Calu3 (cell line): ENCODE data around the gene GLT8D1. TPM values are rescaled to one million over a fixed set of nuclear protein-coding genes. Genes with fewer than 3 reads are reported as not detected.

Source experiments
- Bru-seq: library from RNA; stranded (reverse); fragments of 400-500 nt; gene quantifications from one replicate; lab custom pipeline; 2021; lab: Mats Ljungman, UMichigan
- BruChase-seq, 2 experiments: library from RNA; stranded (reverse); fragments of 400-500 nt; gene quantifications; one replicate each; lab custom pipeline; 2021; lab: Mats Ljungman, UMichigan
- BruUV-seq: library from RNA; stranded (reverse); fragments of 400-500 nt; replicated peaks from 2 replicates; lab custom pipeline; 2021; lab: Mats Ljungman, UMichigan
- CTCF ChIA-PET: fragments of 300-600 bp; sonication (Branson Sonifier 250); formaldehyde crosslinking; loops from one replicate; lab custom pipeline; 2022; ENCODE audit warnings: antibody characterized with exemption; lab: Charles Lee
- DNase-seq: peaks from one replicate; pipeline ENCODE4 v3.0.0; 2022
- H3K27ac Mint-ChIP-seq: one replicate; pipeline ENCODE4 v1.8.0; 2022; ENCODE audit warnings: mixed read lengths; ENCODE audit not compliant: unreplicated experiment
- H3K27me3 Mint-ChIP-seq: one replicate; pipeline ENCODE4 v1.8.0; 2022; ENCODE audit warnings: mixed read lengths; ENCODE audit not compliant: unreplicated experiment
- H3K36me3 Mint-ChIP-seq: one replicate; pipeline ENCODE4 v1.8.0; 2022; ENCODE audit warnings: mild to moderate bottlenecking, moderate library complexity, mixed read lengths; ENCODE audit not compliant: insufficient read depth, unreplicated experiment
- H3K4me1 Mint-ChIP-seq: one replicate; pipeline ENCODE4 v1.8.0; 2022; ENCODE audit warnings: mild to moderate bottlenecking, low read depth, mixed read lengths; ENCODE audit not compliant: unreplicated experiment
- H3K4me3 Mint-ChIP-seq: one replicate; pipeline ENCODE4 v1.8.0; 2022; ENCODE audit warnings: mild to moderate bottlenecking, low read depth, moderate library complexity, mixed read lengths; ENCODE audit not compliant: unreplicated experiment
- H3K9me3 Mint-ChIP-seq: one replicate; pipeline ENCODE4 v1.8.0; 2022; ENCODE audit warnings: low read depth, mixed read lengths; ENCODE audit not compliant: unreplicated experiment
- CTCF ChIP-seq: fragments of 200-600 bp; IDR thresholded peaks from one replicate; pipeline ENCODE4 v1.8.0; 2022; ENCODE audit warnings: antibody characterized with exemption; ENCODE audit not compliant: unreplicated experiment
- intact Hi-C: fragments of 100-400 bp; cut with micrococcal nuclease; formaldehyde crosslinking; loops from one replicate; pipeline ENCODE4 v1.10.0; 2022; ENCODE audit not compliant: unreplicated experiment
- long read RNA-seq: library from polyadenylated mRNA; stranded (forward); transcript quantifications from one replicate; pipeline ENCODE4 v2.0.0, GENCODE V29; 2022
- total RNA-seq: library from RNA; stranded (reverse); gene quantifications from 2 replicates; pipeline ENCODE4 v1.2.3, GENCODE V29; 2022

The GLT8D1 gene
- total RNA-seq (36.2 and 40.3 TPM in 2 replicates), Bru-seq, nascent RNA (percentile 63 among the genes with signal in this experiment), BruChase-seq, experiment 1, labeled RNA remaining after a 6-hour chase (percentile 74 among the genes with signal in this experiment), BruChase-seq, experiment 2, labeled RNA remaining after a 2-hour chase (percentile 73 among the genes with signal in this experiment)
- long read RNA-seq, transcript GLT8D1-201 (10 exons, 1,849 nt): major isoform, 5 of 24 reads
- long read RNA-seq, partial matches to known transcripts: 2 of 24 reads
- long read RNA-seq, other reads (novel, unspliced or antisense): 16 of 24 reads

- TF ChIP-seq CTCF: no peak
- H3K36me3 Mint-ChIP-seq: peaks cover 39% of the 10 kb centered on the region
- H3K4me1 Mint-ChIP-seq: peaks cover 8% of the 10 kb centered on the region
- peak; percentile 86 for DNase-seq
- H3K4me3 Mint-ChIP-seq: peak within 1 kb of the TSS; percentile 90
- CTCF ChIA-PET: no interaction called here
- no TSS peak for BruUV-seq
- H3K27ac Mint-ChIP-seq: peak within 1 kb of the TSS; percentile 88
- intact Hi-C loops: no loop called here
- no peaks in the 10 kb centered on the region for H3K27me3 Mint-ChIP-seq
- no peaks in the 10 kb centered on the region for H3K9me3 Mint-ChIP-seq
Observed at GRCh38 chr3:52705688-52706686, at the start of gene GLT8D1, which contains the start of gene SPCS1. Gene GLT8D1 (minus strand): TSS chr3:52705791. CDS start chr3:52700460, 5,331 bp downstream. Gene SPCS1 (plus strand): TSS chr3:52706106. CDS start chr3:52706247, 141 bp downstream.

- no peak overlapping the region for H3K4me3 Mint-ChIP-seq
- DNase-seq: no peak
- H3K4me1 Mint-ChIP-seq: no peaks in the 10 kb centered on the region
- BruUV-seq: no TSS peak
- intact Hi-C loops: no loop called here
- no peak for TF ChIP-seq CTCF
- no peak overlapping the region for H3K27ac Mint-ChIP-seq
- CTCF ChIA-PET: no interaction called here
- H3K36me3 Mint-ChIP-seq: peaks cover 32% of the 10 kb centered on the region
- H3K9me3 Mint-ChIP-seq: no peaks in the 10 kb centered on the region
- no peaks in the 10 kb centered on the region for H3K27me3 Mint-ChIP-seq
Observed at GRCh38 chr3:52754373-52754772, 48.8 kb upstream of the GLT8D1 start.

GRCh38 chr3:52752045-52752660, 46.6 kb upstream of the GLT8D1 start:
- H3K4me1 Mint-ChIP-seq: no peaks in the 10 kb centered on the region
- no peak overlapping the region for H3K4me3 Mint-ChIP-seq
- intact Hi-C loops: no loop called here
- H3K36me3 Mint-ChIP-seq: peaks cover 36% of the 10 kb centered on the region
- no peak for DNase-seq
- no TSS peak for BruUV-seq
- TF ChIP-seq CTCF: no peak
- CTCF ChIA-PET: no interaction called here
- H3K27me3 Mint-ChIP-seq: no peaks in the 10 kb centered on the region
- H3K9me3 Mint-ChIP-seq: no peaks in the 10 kb centered on the region
- no peak overlapping the region for H3K27ac Mint-ChIP-seq

GRCh38 chr3:52743721-52744120, 38.1 kb upstream of the GLT8D1 start:
- Mint-ChIP-seq H3K9me3 (no peaks in the 10 kb centered on the region), H3K4me3 (no peak overlapping the region), H3K27me3 (no peaks in the 10 kb centered on the region), H3K4me1 (no peaks in the 10 kb centered on the region), H3K27ac (no peak overlapping the region), H3K36me3 (peaks cover 37% of the 10 kb centered on the region)
- no peak for TF ChIP-seq CTCF
- CTCF ChIA-PET: interaction anchor here (1.0 kb wide), 1 partner anchor 102 kb away, joined by 3 read pairs; no protein-coding TSS in a partner anchor
- BruUV-seq: no TSS peak
- intact Hi-C loops: loop anchor here (2.0 to 5.0 kb wide), 2 partner anchors 83 to 329 kb away; no protein-coding TSS in a partner anchor
- no peak for DNase-seq
